ENCODE results near the gene DHRS11.

DNA sequence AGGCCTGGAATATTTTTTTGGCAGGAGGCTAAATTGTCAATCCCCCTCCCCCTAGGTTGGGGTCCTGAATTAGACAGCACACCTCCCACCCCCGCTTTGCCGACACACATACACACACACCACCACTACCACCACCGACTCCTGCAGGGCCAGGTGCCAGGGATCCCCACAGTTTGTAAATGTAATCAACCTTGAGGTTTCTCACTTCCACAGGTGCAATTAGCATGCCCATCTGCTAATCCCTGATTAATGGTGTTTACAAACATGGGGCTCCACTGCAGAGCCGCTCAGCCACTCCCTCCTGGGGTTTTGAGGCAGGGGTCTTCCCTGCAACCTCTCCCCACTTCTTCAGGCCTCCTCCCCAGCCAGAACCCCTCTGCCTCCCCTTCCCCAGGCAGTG is 21.5 kb downstream of the DHRS11 start:
- TF ChIP-seq, protein P1, sequence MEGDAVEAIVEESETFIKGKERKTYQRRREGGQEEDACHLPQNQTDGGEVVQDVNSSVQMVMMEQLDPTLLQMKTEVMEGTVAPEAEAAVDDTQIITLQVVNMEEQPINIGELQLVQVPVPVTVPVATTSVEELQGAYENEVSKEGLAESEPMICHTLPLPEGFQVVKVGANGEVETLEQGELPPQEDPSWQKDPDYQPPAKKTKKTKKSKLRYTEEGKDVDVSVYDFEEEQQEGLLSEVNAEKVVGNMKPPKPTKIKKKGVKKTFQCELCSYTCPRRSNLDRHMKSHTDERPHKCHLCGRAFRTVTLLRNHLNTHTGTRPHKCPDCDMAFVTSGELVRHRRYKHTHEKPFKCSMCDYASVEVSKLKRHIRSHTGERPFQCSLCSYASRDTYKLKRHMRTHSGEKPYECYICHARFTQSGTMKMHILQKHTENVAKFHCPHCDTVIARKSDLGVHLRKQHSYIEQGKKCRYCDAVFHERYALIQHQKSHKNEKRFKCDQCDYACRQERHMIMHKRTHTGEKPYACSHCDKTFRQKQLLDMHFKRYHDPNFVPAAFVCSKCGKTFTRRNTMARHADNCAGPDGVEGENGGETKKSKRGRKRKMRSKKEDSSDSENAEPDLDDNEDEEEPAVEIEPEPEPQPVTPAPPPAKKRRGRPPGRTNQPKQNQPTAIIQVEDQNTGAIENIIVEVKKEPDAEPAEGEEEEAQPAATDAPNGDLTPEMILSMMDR (IDR thresholded peaks at IDR 0.05), result no peak
- TF ChIP-seq POLR2AphosphoS5 (IDR thresholded peaks at IDR 0.05), result no peak
